ENCODE data around the gene ACSM2B.
"Not testable (repeated sequence)": the region's sequence is repeated elsewhere in the genome, so short reads cannot be mapped to it uniquely, and the experiment has no call there.

The ACSM2B gene

DNA sequence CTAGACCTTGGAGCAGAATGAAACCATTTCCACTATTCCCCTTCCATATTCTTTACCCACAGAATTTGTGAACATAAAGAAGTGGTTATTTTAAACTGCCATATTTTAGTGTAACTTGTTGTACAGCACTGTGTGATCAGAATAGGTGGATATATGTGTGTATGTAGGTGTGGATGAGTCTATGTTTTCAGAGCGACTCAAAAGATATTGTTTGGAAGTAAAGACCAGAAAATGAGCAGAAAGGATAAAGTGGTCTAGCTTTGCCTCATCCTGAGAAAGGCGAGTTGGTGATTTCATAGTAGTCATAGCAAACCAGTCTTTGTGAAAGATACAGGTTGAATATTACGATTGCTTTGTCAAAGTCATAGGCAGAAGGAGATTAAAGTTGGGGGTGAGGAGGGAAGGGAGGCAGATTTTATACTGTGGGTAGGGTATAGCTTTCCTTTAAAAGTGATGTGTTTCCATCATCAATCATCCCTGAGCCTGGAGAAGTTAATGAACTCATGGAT is 43.8 kb downstream of the ACSM2B start:
- intact Hi-C loops (cut with micrococcal nuclease); H3K4me3 Mint-ChIP-seq; H3K27me3 Mint-ChIP-seq; H3K4me1 Mint-ChIP-seq (ENCODE audit: low read depth); H3K27ac Mint-ChIP-seq; H3K36me3 Mint-ChIP-seq (ENCODE audit: low read depth); H3K9me3 Mint-ChIP-seq: not testable (repeated sequence)

DNA sequence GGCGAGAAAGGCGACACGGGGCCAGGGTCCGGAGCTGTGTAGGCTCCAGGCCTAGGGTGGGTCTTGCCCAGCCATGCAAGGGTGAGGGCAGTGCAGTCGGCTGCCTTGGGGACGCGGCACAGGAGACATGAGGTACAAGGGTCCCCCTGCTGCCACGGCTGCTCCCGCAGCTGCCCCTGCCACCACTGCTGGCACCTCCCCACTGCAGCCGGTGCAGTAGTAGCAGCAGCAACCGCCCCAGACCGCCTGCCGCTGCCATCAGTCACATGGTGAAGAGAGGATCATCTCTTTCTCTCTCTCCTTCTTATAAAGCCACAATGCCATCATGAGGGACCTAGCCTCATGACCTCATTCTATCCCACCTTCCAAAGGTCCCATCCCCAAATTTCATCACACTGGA is 44.4 kb downstream of the ACSM2B start:
- H3K9me3 Mint-ChIP-seq; intact Hi-C loops (cut with micrococcal nuclease): not testable (repeated sequence)

DNA sequence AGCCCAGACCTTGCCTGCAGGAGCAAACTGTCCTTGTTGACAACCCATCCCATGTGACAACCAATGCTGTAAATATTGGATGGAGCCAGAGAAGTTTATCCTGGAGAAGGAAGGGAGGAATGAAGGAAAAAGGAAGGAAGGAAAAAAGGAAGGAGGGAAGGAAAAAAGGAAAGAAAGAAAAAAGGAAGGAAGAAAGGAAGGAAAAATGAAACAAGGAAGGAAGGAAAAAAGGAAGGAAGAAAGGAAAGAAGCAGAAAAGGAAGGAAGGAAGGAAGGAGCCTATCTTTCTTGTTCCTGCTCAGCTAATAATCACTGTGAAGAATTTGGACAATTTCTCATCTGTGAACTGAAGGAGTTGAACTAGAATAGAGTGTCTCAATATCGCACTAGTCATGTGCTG is 56.1 kb downstream of the ACSM2B start:
- H3K27ac Mint-ChIP-seq, result no peak overlapping the region
- no peak overlapping the region for H3K4me3 Mint-ChIP-seq
- H3K36me3 Mint-ChIP-seq (ENCODE audit: low read depth), result no peaks in the 10 kb centered on the region
- intact Hi-C loops (cut with micrococcal nuclease), result no loop called here
- peaks cover 3% of the 10 kb centered on the region for H3K27me3 Mint-ChIP-seq
- no peaks in the 10 kb centered on the region for H3K4me1 Mint-ChIP-seq (ENCODE audit: low read depth)
- peaks cover 9% of the 10 kb centered on the region for H3K9me3 Mint-ChIP-seq

More for the DNA sequence above, 44.4 kb downstream of the ACSM2B start:
- H3K4me1 Mint-ChIP-seq (ENCODE audit: low read depth); H3K4me3 Mint-ChIP-seq; H3K27me3 Mint-ChIP-seq; H3K27ac Mint-ChIP-seq; H3K36me3 Mint-ChIP-seq (ENCODE audit: low read depth): not testable (repeated sequence)

DNA sequence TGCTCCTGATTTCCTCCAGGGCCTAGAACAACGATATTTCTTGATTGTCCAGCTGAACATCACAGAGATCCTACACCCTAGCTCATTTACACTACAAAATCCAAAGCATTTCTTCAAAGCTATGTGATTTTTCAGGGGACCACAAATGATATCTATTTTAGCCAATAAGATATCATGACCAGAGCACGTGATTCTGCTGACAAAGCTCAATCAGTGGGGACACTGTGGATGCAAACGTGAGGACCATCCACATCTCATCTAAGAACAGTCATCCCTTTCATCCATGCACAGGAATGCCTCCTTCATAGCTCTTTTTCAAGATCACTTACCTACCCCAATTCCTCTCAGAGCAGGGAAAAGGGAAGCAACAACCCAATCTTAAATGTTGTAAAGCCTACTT is 56.9 kb downstream of the ACSM2B start:
- no peak overlapping the region for H3K4me3 Mint-ChIP-seq
- peaks cover 3% of the 10 kb centered on the region for H3K27me3 Mint-ChIP-seq
- no peaks in the 10 kb centered on the region for H3K36me3 Mint-ChIP-seq (ENCODE audit: low read depth)
- H3K27ac Mint-ChIP-seq, result no peak overlapping the region
- H3K4me1 Mint-ChIP-seq (ENCODE audit: low read depth), result no peaks in the 10 kb centered on the region
- intact Hi-C loops (cut with micrococcal nuclease), result no loop called here
- H3K9me3 Mint-ChIP-seq, result peaks cover 14% of the 10 kb centered on the region

DNA sequence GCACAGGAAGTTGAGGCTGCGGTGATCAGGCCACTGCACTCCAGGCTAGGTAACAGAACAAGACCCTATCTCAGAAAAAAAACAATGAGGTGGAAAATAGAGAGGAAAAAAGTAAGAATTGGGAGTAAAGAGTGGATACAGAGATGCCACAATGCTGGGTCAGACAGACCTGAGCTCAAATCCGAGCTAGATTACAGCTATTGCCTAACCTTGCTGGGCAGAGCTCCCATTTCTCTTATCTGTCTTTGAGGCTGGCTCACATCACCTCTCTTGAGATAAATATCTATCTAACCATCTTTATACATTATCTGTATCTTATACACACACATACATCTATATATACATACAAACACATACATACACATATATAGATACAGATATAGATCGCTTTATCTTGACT is 59.0 kb downstream of the ACSM2B start:
- Mint-ChIP-seq H3K4me3 (no peak overlapping the region), H3K27ac (no peak overlapping the region), H3K9me3 (peaks cover 14% of the 10 kb centered on the region), H3K4me1 (ENCODE audit: low read depth) (no peaks in the 10 kb centered on the region), H3K36me3 (ENCODE audit: low read depth) (no peaks in the 10 kb centered on the region), H3K27me3 (peaks cover 5% of the 10 kb centered on the region)
- intact Hi-C loops (cut with micrococcal nuclease), result no loop called here

DNA sequence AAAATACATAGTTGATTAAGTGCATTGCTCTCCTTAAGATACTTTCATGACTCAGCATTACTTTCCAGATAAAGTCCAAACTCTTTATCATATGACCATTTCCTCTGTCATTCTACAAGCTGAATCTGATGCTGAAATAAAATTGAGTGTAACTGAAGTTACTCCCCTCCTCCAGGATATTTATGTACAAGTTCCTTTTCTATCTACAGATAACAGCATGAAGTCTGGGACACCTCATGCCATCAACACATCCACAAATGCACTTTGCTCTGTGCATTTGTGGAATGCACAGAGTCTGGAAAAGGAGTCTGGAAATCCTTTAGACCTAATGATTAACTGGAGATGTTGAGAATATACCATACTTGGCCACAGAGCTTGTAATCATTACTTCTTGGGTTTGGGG is 60.5 kb downstream of the ACSM2B start:
- peaks cover 14% of the 10 kb centered on the region for H3K9me3 Mint-ChIP-seq
- no peaks in the 10 kb centered on the region for H3K36me3 Mint-ChIP-seq (ENCODE audit: low read depth)
- peaks cover 5% of the 10 kb centered on the region for H3K27me3 Mint-ChIP-seq
- H3K4me3 Mint-ChIP-seq, result no peak overlapping the region
- H3K4me1 Mint-ChIP-seq (ENCODE audit: low read depth), result no peaks in the 10 kb centered on the region
- H3K27ac Mint-ChIP-seq, result no peak overlapping the region
- intact Hi-C loops (cut with micrococcal nuclease), result no loop called here

DNA sequence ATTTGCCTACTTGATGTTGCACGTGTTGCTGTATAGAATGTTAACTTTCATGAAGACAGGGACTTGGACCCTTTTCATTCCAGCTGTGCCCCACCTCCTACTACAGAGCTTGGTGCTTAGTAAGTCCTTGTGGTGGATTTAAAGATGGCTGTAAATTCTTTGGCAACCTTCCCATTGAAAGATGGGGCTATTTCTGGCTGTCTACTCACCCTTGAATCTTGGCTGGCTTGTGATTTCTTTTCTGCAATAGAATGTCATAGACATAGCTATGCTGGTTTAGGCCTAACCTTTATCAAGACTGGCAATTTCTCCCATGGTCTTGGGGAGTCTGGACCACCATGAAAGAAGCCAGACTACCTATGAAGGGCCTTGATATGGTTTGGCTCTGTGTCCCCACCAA is 65.8 kb downstream of the ACSM2B start:
- peaks cover 1% of the 10 kb centered on the region for H3K27me3 Mint-ChIP-seq
- peaks cover 40% of the 10 kb centered on the region for H3K9me3 Mint-ChIP-seq
- H3K4me3 Mint-ChIP-seq, result no peak overlapping the region
- no peak overlapping the region for H3K27ac Mint-ChIP-seq
- intact Hi-C loops (cut with micrococcal nuclease), result no loop called here
- H3K4me1 Mint-ChIP-seq (ENCODE audit: low read depth), result no peaks in the 10 kb centered on the region
- no peaks in the 10 kb centered on the region for H3K36me3 Mint-ChIP-seq (ENCODE audit: low read depth)

DNA sequence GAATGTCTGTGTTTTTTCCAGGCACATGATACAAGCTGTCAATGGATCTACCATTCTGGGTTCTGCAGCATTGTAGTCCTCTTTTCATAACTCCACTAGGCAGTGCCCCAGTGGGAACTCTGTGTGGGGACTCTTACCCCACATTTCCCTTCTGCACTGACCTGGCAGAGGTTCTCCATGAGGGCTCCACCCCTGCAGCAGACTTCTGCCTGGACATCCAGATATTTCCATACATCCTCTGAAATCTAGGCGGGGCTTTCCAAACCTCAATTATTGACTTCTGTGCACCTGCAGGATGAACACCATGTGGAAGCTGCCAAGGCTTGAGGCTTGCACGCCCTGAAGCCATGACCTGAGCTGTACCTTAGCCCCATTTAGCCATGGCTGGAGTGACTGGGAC is 68.9 kb downstream of the ACSM2B start:
- Mint-ChIP-seq H3K27me3 (no peaks in the 10 kb centered on the region), H3K36me3 (ENCODE audit: low read depth) (no peaks in the 10 kb centered on the region), H3K9me3 (peaks cover 46% of the 10 kb centered on the region), H3K27ac (no peak overlapping the region), H3K4me3 (no peak overlapping the region), H3K4me1 (ENCODE audit: low read depth) (no peaks in the 10 kb centered on the region)
- intact Hi-C loops (cut with micrococcal nuclease), result no loop called here

DNA sequence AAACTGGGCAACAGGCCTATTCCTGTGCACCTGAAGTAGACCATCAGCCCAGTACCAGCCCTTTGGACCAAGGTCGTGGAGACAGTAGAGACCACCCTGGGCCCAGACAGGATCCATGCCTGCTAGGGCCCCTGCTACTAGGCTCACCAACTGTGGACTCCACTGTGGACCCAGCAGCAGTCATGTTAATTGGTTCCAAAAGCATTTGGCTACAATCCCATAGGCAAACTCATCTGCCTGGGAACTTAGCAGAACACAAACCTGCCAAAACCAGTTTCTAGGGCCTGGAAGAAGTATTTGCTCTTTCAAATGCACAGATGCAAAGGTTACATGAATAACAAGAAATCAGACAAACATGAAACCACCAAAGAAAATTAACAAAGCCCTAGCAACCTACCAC is 71.7 kb downstream of the ACSM2B start:
- no peaks in the 10 kb centered on the region for H3K27me3 Mint-ChIP-seq
- intact Hi-C loops (cut with micrococcal nuclease), result no loop called here
- no peaks in the 10 kb centered on the region for H3K36me3 Mint-ChIP-seq (ENCODE audit: low read depth)
- H3K4me1 Mint-ChIP-seq (ENCODE audit: low read depth), result no peaks in the 10 kb centered on the region
- no peak overlapping the region for H3K27ac Mint-ChIP-seq
- H3K9me3 Mint-ChIP-seq, result peaks cover 46% of the 10 kb centered on the region
- H3K4me3 Mint-ChIP-seq, result no peak overlapping the region

DNA sequence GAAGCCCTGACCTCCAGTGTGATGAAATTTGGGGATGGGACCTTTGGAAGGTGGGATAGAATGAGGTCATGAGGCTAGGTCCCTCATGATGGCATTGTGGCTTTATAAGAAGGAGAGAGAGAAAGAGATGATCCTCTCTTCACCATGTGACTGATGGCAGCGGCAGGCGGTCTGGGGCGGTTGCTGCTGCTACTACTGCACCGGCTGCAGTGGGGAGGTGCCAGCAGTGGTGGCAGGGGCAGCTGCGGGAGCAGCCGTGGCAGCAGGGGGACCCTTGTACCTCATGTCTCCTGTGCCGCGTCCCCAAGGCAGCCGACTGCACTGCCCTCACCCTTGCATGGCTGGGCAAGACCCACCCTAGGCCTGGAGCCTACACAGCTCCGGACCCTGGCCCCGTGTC is 84.7 kb downstream of the ACSM2B start:
- H3K4me1 Mint-ChIP-seq (ENCODE audit: low read depth); H3K27ac Mint-ChIP-seq; H3K9me3 Mint-ChIP-seq; intact Hi-C loops (cut with micrococcal nuclease); H3K36me3 Mint-ChIP-seq (ENCODE audit: low read depth); H3K4me3 Mint-ChIP-seq; H3K27me3 Mint-ChIP-seq: not testable (repeated sequence)

DNA sequence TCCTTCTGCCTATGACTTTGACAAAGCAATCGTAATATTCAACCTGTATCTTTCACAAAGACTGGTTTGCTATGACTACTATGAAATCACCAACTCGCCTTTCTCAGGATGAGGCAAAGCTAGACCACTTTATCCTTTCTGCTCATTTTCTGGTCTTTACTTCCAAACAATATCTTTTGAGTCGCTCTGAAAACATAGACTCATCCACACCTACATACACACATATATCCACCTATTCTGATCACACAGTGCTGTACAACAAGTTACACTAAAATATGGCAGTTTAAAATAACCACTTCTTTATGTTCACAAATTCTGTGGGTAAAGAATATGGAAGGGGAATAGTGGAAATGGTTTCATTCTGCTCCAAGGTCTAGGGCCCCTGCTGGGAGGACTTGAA is 85.2 kb downstream of the ACSM2B start:
- H3K4me3 Mint-ChIP-seq; H3K27me3 Mint-ChIP-seq; H3K27ac Mint-ChIP-seq; H3K36me3 Mint-ChIP-seq (ENCODE audit: low read depth); intact Hi-C loops (cut with micrococcal nuclease); H3K4me1 Mint-ChIP-seq (ENCODE audit: low read depth); H3K9me3 Mint-ChIP-seq: not testable (repeated sequence)

All from dendritic cell treated with granulocyte-macrophage colony-stimulating factor and Interleukin-4, amounts not matched to agents 40 ng/mL and 50 ng/mL, for 4 days (primary cell).